Hematopoietic multipotent progenitor cell treated with erythropoietin and hydrocortisone succinate and interleukin-3 and kit ligand, for 17 days (in vitro differentiated cells): ENCODE measurements around the gene SPG7.
A peak's percentile ranks its signal among the peaks of the same experiment; 100 is the strongest.
"Not testable (repeated sequence)": the region's sequence is repeated elsewhere in the genome, so short reads cannot be mapped to it uniquely, and the experiment has no call there.

Experiments
- DNase-seq: peaks from one replicate; pipeline ENCODE4 v3.0.0-alpha.2; 2015; ENCODE audit warnings: low spot score

Gene SPG7

GRCh38 chr16:89507834-89508590 lies at the start of gene SPG7:
Gene SPG7 (plus strand): TSS chr16:89508403. CDS start chr16:89508418, 15 bp downstream.
- peak; percentile 93 for DNase-seq

- no peak for DNase-seq
These were observed 49.7 kb upstream of the SPG7 start for GRCh38 chr16:89458551-89458950.

- no peak for DNase-seq
These were observed 49.2 kb upstream of the SPG7 start for GRCh38 chr16:89458967-89459366.

- DNase-seq: no peak
These were observed 47.6 kb upstream of the SPG7 start for GRCh38 chr16:89460556-89460955.

GRCh38 chr16:89461890-89462289 lies 46.3 kb upstream of the SPG7 start:
- not testable (repeated sequence) for DNase-seq

- DNase-seq: not testable (repeated sequence)
These were observed 45.6 kb upstream of the SPG7 start for GRCh38 chr16:89462639-89463038.

- not testable (repeated sequence) for DNase-seq
These were observed 44.9 kb upstream of the SPG7 start for GRCh38 chr16:89463312-89463711.

GRCh38 chr16:89466920-89467319 lies 41.3 kb upstream of the SPG7 start:
- no peak for DNase-seq

- DNase-seq: no peak
These were observed 40.8 kb upstream of the SPG7 start for GRCh38 chr16:89467382-89467781.

- DNase-seq: no peak
These were observed 35.5 kb upstream of the SPG7 start for GRCh38 chr16:89472711-89473075.

- DNase-seq: no peak
These were observed 35.0 kb upstream of the SPG7 start for GRCh38 chr16:89473136-89473712.

GRCh38 chr16:89473791-89474414 lies 34.3 kb upstream of the SPG7 start:
- DNase-seq: no peak

GRCh38 chr16:89475144-89475543 lies 33.1 kb upstream of the SPG7 start:
- no peak for DNase-seq

GRCh38 chr16:89476379-89476778 lies 31.8 kb upstream of the SPG7 start:
- DNase-seq: no peak

- DNase-seq: no peak
These were observed 31.4 kb upstream of the SPG7 start for GRCh38 chr16:89476811-89477261.

- no peak for DNase-seq
These were observed 29.5 kb upstream of the SPG7 start for GRCh38 chr16:89478576-89479221.

- peak; percentile 58 for DNase-seq
These were observed 26.7 kb upstream of the SPG7 start for GRCh38 chr16:89481356-89481955.

GRCh38 chr16:89482150-89482816 lies 25.9 kb upstream of the SPG7 start:
- DNase-seq: peak; percentile 3

GRCh38 chr16:89482817-89483205 lies 25.4 kb upstream of the SPG7 start:
- DNase-seq: peak; percentile 3

- DNase-seq: no peak
These were observed 24.1 kb upstream of the SPG7 start for GRCh38 chr16:89484041-89484501.

- peak; percentile 3 for DNase-seq
These were observed 23.1 kb upstream of the SPG7 start for GRCh38 chr16:89484923-89485679.
